IPS-18c (cell line): ENCODE results near the gene FUT7.

Experiments used
- H3K4me3 ChIP-seq: 2 replicates; pipeline ENCODE4 v1.7.0; 2013; ENCODE audit warnings: low read depth, mild to moderate bottlenecking, low read length, moderate library complexity; ENCODE audit not compliant: insufficient read depth
- H3K9me3 ChIP-seq: one replicate; pipeline ENCODE4 v1.6.1; 2013; ENCODE audit warnings: mild to moderate bottlenecking, low read length, moderate library complexity; ENCODE audit not compliant: control insufficient read depth, insufficient read depth

The FUT7 gene

GRCh38 chr9:137027369-137028262 lies 4.3 kb downstream of the FUT7 start, which contains the start of gene ABCA2:
Gene ABCA2, minus strand, starts transcription at chr9:137028237. Its CDS starts 97 bp downstream, at chr9:137028140.
- Histone ChIP-seq H3K9me3 (no peaks in the 10 kb centered on the region), H3K4me3 (peak within 1 kb of the TSS; percentile 71)

- Histone ChIP-seq H3K4me3 (no peak overlapping the region), H3K9me3 (no peaks in the 10 kb centered on the region)
Observed at GRCh38 chr9:137026828-137027227, 5.1 kb downstream of the FUT7 start.

GRCh38 chr9:137026384-137026783 lies 5.5 kb downstream of the FUT7 start:
- H3K4me3 ChIP-seq = no peak overlapping the region
- no peaks in the 10 kb centered on the region for H3K9me3 ChIP-seq

GRCh38 chr9:137025517-137025966 lies 6.3 kb downstream of the FUT7 start:
- Histone ChIP-seq H3K9me3 (no peaks in the 10 kb centered on the region), H3K4me3 (no peak overlapping the region)

- Histone ChIP-seq H3K9me3 (no peaks in the 10 kb centered on the region), H3K4me3 (no peak overlapping the region)
Observed at GRCh38 chr9:137023583-137023991, 8.3 kb downstream of the FUT7 start.

- Histone ChIP-seq H3K9me3 (no peaks in the 10 kb centered on the region), H3K4me3 (no peak overlapping the region)
Observed at GRCh38 chr9:137023157-137023556, 8.7 kb downstream of the FUT7 start.

GRCh38 chr9:137022662-137023008 lies 9.3 kb downstream of the FUT7 start:
- H3K4me3 ChIP-seq = no peak overlapping the region
- H3K9me3 ChIP-seq = no peaks in the 10 kb centered on the region

GRCh38 chr9:137021979-137022661 lies 9.8 kb downstream of the FUT7 start:
- H3K4me3 ChIP-seq = no peak overlapping the region

GRCh38 chr9:137021568-137021978 lies 10.3 kb downstream of the FUT7 start:
- H3K9me3 ChIP-seq = no peaks in the 10 kb centered on the region
- no peak overlapping the region for H3K4me3 ChIP-seq

More at GRCh38 chr9:137021979-137022661, 9.8 kb downstream of the FUT7 start:
- H3K9me3 ChIP-seq = no peaks in the 10 kb centered on the region

GRCh38 chr9:137020771-137021567 lies 10.9 kb downstream of the FUT7 start:
- Histone ChIP-seq H3K4me3 (no peak overlapping the region), H3K9me3 (no peaks in the 10 kb centered on the region)

GRCh38 chr9:137019891-137020683 lies 11.8 kb downstream of the FUT7 start:
- no peak overlapping the region for H3K4me3 ChIP-seq
- H3K9me3 ChIP-seq = no peaks in the 10 kb centered on the region

GRCh38 chr9:137018761-137019559 lies 12.9 kb downstream of the FUT7 start:
- no peaks in the 10 kb centered on the region for H3K9me3 ChIP-seq

GRCh38 chr9:137017791-137018497 lies 13.9 kb downstream of the FUT7 start:
- no peaks in the 10 kb centered on the region for H3K9me3 ChIP-seq
- H3K4me3 ChIP-seq = no peak overlapping the region

More at GRCh38 chr9:137018761-137019559, 12.9 kb downstream of the FUT7 start:
- H3K4me3 ChIP-seq = no peak overlapping the region

GRCh38 chr9:137017071-137017470 lies 14.8 kb downstream of the FUT7 start:
- Histone ChIP-seq H3K9me3 (no peaks in the 10 kb centered on the region), H3K4me3 (no peak overlapping the region)

- no peak overlapping the region for H3K4me3 ChIP-seq
- no peaks in the 10 kb centered on the region for H3K9me3 ChIP-seq
Observed at GRCh38 chr9:137016436-137016835, 15.5 kb downstream of the FUT7 start.
